GM18499 (cell line): Measurements from ENCODE around the gene CRYBA4.
"Not testable (repeated sequence)": the region's sequence is repeated elsewhere in the genome, so short reads cannot be mapped to it uniquely, and the experiment has no call there.

Experiments
- ATAC-seq: cut with Tn5 transposase; IDR thresholded peaks from one replicate; pipeline ENCODE4 v1.9.1; 2021; ENCODE audit warnings: moderate number of reproducible peaks; ENCODE audit not compliant: insufficient read depth, unreplicated experiment

CRYBA4 gene

GRCh38 chr22:26593763-26594162 lies 28.0 kb upstream of the CRYBA4 start:
- ATAC-seq, result no peak

DNA sequence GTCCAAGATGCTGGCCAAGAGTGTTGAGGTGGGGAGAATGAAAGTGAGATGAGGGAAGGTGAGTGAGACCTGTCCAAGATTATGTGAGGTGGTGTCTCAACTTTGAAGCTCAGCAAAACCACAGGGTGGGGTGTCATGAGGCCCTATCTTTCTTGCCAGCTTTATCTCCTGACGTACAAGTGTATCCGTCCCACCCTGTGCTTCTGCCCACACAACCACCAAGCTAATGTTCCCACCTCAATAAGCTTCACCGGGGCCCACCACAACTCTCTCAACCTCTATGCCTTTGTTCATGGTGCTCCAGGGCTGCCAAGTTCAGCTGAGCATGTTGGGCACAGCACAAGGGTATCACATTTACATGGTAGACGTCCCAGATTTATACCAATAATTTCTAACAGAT lies 24.7 kb upstream of the CRYBA4 start:
- ATAC-seq, result no peak

DNA sequence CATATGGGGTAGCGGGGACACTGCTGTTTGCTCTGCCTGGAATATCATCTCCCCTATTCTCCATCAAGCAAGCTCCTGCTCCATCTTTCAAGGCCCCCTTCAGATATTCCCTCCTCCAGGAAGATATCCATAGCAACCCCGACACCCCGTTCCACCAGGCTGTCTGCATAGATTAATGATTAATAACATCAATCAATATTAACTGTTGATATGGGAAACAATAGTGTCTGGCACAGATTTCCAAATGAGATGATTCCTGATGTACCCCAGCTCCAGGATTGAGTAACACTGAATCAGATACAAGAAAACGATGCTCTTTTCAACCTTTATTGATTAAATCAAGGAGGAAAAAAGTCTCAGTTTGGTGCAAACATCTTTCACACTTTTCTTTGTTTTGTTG lies 24.3 kb upstream of the CRYBA4 start:
- ATAC-seq, result no peak

- ATAC-seq, result no peak
Observed at GRCh38 chr22:26599505-26599904, 22.3 kb upstream of the CRYBA4 start.

GRCh38 chr22:26601726-26602125 lies 20.0 kb upstream of the CRYBA4 start:
- no peak for ATAC-seq

GRCh38 chr22:26602127-26602526 lies 19.6 kb upstream of the CRYBA4 start:
- ATAC-seq, result no peak

DNA sequence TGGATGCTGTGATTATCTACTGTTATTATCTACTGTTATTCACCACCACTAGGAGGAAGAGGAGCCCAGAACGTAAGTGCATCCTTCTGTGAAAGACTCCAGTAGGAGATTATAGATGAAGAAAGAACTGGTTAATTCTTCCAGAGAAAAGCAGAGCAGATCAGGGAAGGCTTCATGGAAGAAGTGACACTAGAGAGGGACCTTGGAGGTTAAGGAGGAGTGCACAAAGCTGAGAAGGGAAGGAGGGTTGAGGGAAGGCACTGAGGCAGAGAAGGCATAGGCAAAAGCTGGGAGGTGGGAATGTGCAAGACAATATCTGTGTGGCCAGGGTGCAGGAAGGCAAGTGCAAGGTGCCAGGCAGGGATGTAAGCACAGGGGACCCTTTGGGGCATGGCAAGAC lies 17.4 kb upstream of the CRYBA4 start:
- ATAC-seq, result no peak

DNA sequence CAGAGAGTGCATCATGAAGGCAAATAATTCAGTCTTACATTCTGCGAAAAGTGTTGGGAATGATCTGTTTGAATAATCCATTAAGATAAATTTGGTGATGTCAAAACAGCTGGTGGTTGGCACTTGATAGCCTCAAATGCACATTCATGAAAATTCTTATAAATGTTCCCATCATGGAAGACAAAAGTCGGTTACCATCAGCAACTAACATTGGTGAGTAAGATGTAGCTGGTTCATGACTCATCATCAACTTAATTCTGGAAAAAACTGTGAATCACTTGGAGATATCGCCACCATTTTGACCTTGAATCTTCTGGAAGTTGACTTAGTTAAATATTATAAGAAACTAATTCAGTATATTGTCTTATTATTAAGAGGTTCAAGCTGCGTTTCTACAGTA lies 15.2 kb upstream of the CRYBA4 start:
- no peak for ATAC-seq

DNA sequence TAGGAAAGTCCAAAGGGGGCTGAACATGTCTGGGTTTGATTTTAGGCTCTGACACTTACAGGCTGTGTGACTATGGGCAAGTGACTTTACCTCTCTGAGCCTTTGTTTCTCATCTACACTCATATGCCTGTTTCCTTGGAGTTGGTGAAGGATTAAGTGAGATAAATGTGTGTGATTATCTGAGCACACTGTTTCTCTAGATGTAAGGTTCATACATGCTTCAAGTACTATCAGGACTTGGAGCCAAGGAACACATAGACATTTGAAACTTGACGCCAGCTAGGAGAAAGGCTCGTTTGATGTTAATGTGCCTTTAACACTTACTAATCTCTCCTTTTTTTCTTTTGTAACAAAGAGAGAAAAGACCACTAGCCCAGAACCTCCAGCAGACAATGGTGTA lies 13.6 kb upstream of the CRYBA4 start:
- no peak for ATAC-seq

- no peak for ATAC-seq
Observed at GRCh38 chr22:26609287-26609686, 12.5 kb upstream of the CRYBA4 start.

DNA sequence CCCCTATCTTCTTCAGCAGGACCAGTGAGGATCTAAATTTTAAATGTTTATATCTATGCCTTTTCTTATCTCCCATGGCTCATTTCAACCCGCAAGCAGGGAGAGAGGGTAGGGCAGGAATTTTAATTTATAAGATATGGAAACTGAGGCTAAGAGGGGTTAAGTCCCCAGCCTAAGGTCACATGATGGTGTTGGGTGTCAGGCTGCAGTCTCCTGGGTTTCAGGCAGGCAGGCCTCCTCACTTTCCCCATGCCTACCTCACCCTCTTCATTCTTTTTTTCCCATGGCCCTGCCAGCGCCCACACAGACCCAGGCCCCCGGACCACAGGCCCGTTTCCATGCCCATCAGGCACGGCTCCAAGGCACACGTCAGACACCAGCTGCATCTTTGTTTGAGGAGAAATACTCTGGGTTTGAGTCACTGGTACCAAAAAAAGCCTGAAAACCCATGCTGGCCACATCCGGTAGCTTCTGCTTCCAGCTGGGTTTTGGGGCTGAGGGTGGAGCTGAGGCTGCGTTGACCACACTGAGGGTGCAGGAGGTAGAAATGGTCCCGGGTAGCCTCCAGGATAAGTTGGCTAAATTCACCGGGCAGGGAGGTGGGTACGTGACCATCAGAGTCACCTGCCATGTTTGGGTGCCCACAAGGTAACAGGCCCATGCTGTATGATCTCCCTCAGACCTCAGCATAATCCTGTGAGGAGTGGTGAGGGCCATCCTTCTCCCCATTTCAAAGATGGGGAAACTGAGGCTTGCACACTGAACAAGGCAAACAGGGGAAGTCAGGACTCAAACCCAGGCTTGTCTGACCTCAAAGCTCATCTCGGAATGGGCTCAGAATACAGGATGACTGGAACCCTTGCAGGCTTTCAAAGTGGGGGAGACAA lies 11.4 kb upstream of the CRYBA4 start:
- ATAC-seq, result peak; percentile 62

- ATAC-seq, result no peak
Observed at GRCh38 chr22:26610996-26611395, 10.8 kb upstream of the CRYBA4 start.

- no peak for ATAC-seq
Observed at GRCh38 chr22:26612652-26613051, 9.1 kb upstream of the CRYBA4 start.

- not testable (repeated sequence) for ATAC-seq
Observed at GRCh38 chr22:26613753-26614152, 8.0 kb upstream of the CRYBA4 start.

DNA sequence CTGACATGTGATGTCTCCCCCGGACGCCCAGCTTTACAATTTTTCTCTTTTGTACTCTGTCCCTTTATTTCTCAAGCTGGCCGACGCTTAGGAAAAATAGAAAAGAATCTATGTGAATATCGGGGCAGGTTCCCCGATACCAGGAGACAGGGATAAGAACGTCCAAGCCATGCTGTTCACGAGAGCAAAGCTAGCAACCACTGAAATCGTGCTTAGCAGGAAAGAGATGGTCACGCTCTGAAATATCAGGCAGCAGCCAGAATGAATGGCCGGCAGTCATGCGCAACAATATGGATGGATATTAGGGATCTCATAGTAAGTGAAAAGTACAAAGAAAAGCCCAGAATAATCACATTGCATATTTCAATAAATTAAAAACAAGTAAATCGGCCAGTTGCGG lies 7.4 kb upstream of the CRYBA4 start:
- ATAC-seq, result no peak

- no peak for ATAC-seq
Observed at GRCh38 chr22:26615149-26615548, 6.6 kb upstream of the CRYBA4 start.

DNA sequence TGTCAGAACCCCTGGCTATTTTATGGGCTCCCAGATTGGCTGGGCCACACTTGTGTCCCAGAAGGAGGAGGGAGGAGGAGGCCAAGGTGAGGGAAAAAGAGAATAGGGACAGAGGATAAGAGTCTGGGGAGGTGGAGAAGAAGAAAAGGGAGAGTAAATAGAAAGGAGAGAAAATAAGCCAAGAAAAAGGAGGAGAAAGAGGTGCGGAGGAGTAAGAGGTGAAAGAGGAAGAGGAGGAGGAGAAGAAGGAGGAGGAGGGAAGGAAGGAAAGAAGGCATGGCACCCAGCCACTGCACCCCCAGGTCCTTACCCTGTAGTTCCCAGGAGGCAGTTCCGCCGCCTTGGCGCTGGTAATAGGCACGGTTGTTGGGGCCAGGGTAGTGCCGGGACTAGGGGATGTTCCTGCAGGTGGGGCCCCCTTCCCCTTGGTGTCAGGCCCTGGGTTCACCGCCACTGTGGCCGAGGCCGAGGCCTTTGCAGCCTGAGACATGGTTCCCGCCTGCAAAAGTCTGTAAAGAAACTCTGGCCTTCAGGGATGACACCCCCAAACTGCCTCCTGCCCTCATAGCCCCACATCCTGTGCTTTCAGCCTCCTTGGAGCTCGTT lies 5.8 kb upstream of the CRYBA4 start:
- ATAC-seq, result no peak

DNA sequence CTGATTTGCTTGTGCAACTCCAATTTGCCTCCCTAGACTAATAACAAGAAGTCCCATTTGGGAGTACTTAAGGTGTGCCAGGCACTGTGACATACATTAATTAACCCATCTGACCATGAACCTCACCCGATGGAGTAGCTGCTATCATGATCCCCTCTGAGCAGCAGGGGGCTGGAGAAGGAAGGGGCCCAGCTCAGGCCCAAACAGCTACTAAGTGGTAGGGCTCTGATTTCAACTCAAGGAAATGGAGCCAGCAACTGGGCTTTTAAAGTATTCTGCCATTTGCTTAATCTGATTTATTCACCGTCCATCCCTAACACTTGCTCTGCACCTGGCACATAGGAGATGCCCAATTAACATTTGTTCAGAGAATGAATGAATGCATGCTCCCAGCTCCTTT lies 5.1 kb upstream of the CRYBA4 start:
- ATAC-seq, result no peak

- ATAC-seq, result no peak
Observed at GRCh38 chr22:26617271-26618199, 4.2 kb upstream of the CRYBA4 start, which contains the start of gene CRYBB1. CRYBB1 (minus strand) TSS chr22:26618027; CDS start chr22:26616319, 1,708 bp downstream.

DNA sequence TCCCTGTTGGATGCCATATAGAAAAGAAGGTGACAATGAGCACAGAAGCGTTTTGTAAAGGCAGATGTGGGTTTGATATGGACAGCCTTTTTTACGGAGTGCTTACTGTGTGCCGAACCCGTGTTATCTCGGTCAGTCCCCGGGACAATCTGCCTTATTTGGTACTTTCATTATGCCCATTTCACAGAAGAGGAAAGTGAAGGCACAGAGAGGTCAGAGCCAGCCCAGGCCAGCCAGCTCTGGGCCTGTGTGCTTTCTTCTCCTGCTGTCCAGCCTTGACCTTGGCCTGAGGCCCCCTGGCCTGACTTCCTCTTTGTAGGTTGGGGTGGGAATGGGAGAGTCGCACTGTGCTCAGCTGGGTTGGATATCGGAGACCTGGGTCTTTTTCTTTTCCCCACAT lies 3.3 kb upstream of the CRYBA4 start:
- ATAC-seq, result no peak

DNA sequence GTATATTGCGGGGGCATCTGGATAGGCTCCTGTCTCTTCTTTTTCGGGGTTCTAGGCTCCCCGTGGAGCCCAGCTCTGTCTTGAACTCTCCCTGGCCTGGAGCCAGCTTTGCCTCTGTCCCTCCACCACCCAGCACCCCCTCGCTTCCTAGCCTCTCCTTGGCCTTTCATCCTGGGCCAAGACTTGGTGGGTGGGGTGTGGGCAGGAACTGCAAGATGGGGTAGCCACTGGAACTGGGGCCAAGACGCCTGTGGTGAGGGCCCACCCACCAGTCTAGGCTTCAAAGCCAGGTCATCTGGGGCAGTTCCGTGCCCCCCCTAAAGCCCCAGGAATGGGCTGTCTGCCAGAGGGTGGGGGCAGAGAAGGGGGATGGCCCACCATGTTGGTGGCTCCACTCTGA lies 2.3 kb upstream of the CRYBA4 start:
- ATAC-seq, result no peak
